Body of pancreas (tissue), 4 donors: Measurements from ENCODE around the gene SLC25A29.

Experiments used
- POLR2A ChIP-seq, 3 donors: fragments of 450-650 bp; IDR thresholded peaks; one replicate each; pipeline ENCODE4 v1.6.1; 2016; ENCODE audit warnings: antibody characterized with exemption in 3 of 3, mild to moderate bottlenecking in 2 of 3
- TF ChIP-seq, protein P1 (sequence below), 7 experiments: fragments of 450-650 bp in 4 of 7; fragments of 200-600 bp in 3 of 7; sonication (generic) in 3 of 7; IDR thresholded peaks; one replicate each; pipeline ENCODE4 v1.5.1; 2016 to 2019; ENCODE audit warnings: antibody characterized with exemption in 7 of 7

DNA sequence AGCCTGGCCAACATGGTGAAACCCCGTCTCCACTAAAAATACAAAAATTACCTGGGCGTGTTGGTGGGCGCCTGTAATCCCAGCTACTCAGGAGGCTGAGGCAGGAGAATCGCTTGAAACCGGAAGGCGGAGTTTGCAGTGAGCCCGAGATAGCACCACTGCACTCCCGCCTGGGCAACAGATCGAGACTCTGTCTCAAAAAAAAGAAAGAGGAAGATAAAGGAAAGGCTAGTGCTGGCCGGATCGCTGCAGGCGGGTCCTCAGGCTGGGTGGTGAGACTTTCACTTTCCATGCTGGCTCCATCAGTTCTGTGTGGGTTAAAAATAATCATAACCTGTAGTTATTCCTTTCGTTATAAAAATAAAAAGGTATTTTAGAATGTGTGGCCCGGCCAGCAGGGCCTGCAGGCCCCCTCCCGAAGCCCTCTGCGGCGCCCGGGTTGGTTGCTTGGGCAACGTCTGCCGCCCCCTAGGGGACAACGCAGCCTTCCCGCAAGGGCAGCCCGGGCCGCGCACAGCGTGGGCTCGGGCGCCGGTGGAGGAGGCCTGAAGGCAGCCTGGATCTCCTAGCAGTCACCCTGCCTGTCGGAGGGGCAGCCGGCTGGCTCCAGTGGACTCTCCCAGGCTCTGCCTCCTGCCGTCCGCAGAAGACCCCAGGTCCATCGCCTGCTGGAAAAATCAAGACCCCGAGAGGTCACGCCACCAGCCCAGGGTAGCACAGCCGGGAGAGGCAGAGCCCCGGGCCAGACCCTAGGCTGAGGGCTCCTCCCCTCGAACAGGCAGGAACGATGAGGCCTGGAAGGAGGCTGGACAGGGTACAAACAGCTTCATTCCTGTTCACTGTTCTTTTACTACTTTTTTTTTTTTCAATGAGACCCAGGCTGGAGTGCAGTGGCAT lies 11.9 kb upstream of the SLC25A29 start:
- TF ChIP-seq, protein P1, sequence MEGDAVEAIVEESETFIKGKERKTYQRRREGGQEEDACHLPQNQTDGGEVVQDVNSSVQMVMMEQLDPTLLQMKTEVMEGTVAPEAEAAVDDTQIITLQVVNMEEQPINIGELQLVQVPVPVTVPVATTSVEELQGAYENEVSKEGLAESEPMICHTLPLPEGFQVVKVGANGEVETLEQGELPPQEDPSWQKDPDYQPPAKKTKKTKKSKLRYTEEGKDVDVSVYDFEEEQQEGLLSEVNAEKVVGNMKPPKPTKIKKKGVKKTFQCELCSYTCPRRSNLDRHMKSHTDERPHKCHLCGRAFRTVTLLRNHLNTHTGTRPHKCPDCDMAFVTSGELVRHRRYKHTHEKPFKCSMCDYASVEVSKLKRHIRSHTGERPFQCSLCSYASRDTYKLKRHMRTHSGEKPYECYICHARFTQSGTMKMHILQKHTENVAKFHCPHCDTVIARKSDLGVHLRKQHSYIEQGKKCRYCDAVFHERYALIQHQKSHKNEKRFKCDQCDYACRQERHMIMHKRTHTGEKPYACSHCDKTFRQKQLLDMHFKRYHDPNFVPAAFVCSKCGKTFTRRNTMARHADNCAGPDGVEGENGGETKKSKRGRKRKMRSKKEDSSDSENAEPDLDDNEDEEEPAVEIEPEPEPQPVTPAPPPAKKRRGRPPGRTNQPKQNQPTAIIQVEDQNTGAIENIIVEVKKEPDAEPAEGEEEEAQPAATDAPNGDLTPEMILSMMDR (IDR thresholded peaks at IDR 0.05), result peak; percentile 64 to 86 (median 68)
- no peak for TF ChIP-seq POLR2A (IDR thresholded peaks at IDR 0.05)
